OCI-LY3 (cell line): ENCODE results near the gene ARL17B.
"Not testable (repeated sequence)": the region's sequence is repeated elsewhere in the genome, so short reads cannot be mapped to it uniquely, and the experiment has no call there.

Experiments used
- CTCF ChIP-seq: fragments of 200-600, 300-600 bp; sonication (generic); IDR thresholded peaks from 2 replicates; pipeline ENCODE4 v1.5.1; 2014; ENCODE audit warnings: antibody characterized with exemption, low read length, low read depth
- EZH2phosphoT487 ChIP-seq: fragments of 200-600 bp; shearing (Covaris generic); IDR thresholded peaks from 2 replicates; pipeline ENCODE4 v1.6.1; 2018; ENCODE audit warnings: antibody characterized with exemption, mixed run types, low read depth

DNA sequence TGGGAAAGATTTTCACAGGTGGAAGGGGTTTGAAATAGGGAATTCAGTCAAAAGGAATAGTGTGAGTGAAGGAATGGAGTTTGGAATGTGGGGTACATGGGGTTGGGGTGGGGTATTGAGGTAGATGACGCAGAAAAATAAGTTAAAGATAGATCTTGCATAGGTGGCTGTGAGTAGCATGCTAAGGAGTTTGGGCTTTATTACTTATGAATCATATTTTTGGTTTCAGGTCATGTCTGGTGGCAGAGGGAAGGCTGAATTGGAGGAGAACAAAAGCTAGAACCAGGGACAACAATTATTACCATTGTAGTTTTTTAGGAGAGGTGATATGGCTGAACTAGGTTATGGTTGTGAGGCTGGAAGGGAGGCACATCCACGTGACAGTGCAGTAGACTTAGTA, 34.7 kb upstream of the ARL17B start:
- not testable (repeated sequence) for TF ChIP-seq CTCF, EZH2phosphoT487
